GM12874 (cell line): ENCODE results near the gene STK17B.

Experiments used
- TF ChIP-seq, protein P1 (sequence below): IDR thresholded peaks from 2 replicates; pipeline ENCODE4 v1.5.1; 2011; ENCODE audit warnings: low read depth, mild to moderate bottlenecking, control low read depth, low read length, moderate library complexity; ENCODE audit not compliant: insufficient read depth

The STK17B gene

DNA sequence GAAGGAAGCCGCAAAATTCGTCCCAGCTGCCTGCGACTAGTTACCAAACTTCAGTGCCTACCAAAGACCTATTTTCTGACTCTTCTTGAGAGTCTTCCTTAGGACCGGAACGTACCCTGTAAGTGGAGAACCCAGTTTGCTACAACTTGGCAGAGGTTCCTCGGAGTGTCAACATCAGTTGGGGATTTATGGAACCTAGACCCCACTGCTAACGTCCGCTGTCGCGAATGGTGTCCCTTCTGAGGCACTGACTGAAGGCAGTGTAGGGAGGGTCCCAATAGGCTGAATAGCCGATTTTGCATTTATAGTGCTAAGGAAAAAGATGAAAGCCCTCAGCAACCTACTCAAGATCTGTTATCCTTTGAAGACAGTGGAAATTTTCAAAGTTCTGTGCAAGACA is 568 bp upstream of the STK17B start:
- TF ChIP-seq, protein P1, sequence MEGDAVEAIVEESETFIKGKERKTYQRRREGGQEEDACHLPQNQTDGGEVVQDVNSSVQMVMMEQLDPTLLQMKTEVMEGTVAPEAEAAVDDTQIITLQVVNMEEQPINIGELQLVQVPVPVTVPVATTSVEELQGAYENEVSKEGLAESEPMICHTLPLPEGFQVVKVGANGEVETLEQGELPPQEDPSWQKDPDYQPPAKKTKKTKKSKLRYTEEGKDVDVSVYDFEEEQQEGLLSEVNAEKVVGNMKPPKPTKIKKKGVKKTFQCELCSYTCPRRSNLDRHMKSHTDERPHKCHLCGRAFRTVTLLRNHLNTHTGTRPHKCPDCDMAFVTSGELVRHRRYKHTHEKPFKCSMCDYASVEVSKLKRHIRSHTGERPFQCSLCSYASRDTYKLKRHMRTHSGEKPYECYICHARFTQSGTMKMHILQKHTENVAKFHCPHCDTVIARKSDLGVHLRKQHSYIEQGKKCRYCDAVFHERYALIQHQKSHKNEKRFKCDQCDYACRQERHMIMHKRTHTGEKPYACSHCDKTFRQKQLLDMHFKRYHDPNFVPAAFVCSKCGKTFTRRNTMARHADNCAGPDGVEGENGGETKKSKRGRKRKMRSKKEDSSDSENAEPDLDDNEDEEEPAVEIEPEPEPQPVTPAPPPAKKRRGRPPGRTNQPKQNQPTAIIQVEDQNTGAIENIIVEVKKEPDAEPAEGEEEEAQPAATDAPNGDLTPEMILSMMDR = no peak

DNA sequence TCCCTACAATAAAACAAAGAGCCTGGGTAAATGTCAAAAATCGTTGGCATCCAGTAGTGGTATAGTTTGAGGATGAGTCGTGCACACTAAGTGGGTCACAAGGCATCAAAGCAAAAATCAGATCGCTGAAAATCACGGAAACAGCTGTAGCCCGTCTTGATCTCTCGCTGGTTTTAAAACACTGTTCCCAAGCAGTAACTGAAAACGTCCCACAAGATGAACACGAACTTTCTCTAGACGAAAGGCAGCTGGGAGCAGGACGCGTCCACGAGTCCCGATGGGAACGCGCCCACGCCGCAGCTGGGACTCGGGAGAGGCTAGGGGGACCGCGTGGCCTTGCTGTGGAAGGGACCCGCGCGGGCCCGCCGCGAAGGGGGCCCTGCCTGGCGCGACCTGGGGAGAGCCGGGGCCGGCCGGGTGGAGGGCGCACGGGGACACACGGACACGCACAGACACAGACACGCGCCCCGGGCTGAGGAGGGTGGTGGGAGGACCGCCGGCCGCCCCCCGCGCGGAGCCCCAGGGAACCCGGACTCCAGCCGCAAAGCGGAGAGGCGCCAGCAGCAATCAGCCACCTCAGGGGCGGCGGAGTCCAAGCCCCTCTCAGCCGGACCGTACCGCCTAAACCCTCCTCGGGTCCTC is 651 bp downstream of the STK17B start:
- TF ChIP-seq, protein P1 = no peak

DNA sequence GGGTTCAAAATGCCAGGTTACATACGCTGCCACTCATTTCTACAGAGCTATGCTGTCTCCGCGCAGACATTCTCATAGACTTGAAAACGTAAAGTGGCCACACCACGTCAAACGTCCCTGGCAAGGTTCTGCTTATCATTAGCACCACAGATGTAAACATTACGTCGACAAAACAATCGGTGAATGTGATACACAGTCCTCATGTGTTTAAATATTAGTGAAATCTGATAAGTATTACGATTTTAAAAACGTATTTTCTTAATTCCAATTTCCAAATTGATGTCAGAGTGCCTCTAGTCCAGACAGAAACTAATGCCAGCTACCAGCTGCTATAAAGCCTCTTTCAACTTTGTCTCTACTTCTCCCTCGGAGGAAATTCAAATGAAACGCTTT is 1.2 kb downstream of the STK17B start:
- TF ChIP-seq, protein P1 = no peak

DNA sequence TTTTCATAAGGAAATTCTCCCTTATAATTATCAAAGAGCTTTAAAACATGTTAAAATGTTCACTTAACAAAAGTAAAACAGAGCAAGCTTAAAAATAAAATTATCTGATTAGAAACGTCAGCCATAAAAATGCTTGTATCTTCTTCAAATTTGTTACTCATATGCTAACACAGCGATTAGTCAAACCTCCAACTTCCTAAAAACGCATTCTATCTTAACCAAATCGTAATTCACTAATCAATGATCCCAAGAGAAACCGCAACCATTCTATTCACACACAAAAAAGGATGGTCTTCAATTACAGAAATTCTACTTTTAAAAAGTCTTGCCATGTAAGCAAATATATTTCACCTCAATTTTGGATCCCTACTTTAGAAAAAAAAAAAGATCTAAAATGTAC is 1.9 kb downstream of the STK17B start:
- TF ChIP-seq, protein P1 = no peak

DNA sequence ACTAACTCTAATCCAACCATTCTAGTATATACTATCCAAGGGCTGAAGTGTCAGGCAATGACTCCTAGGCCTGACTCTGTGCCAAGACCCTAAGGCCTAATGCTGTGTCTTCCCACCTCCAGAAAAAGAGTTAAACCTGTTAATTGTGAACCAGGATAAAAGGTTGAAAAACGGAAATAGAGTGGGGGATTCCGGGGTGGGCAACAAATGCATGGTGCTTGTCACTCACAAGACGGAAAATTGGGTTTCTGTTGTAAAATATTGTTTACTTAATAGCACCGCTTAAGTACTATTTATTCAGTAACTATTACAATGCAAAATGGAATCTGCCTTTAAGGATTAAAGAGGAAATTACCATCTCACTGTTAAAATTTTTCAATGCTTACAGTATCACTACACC is 3.2 kb downstream of the STK17B start:
- TF ChIP-seq, protein P1 = no peak

DNA sequence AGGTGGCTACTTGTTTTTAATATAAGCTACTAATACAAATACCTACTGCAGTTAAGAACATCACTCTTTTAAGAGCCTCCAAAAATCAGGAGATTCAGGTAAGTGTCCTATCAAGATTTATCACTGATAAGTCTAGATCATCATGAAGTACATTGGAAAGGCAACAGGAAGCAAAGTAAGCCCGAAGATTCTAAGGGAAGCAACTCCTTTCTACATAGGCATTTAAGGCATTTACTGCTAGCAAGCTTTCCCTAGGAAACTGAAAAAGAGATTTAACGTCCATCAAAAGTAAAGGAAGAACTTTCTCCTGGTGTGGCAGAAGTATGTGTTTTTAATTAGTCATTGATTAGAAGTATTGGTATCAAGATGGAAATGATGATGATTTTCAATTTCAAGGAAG is 3.7 kb downstream of the STK17B start:
- TF ChIP-seq, protein P1 = no peak

DNA sequence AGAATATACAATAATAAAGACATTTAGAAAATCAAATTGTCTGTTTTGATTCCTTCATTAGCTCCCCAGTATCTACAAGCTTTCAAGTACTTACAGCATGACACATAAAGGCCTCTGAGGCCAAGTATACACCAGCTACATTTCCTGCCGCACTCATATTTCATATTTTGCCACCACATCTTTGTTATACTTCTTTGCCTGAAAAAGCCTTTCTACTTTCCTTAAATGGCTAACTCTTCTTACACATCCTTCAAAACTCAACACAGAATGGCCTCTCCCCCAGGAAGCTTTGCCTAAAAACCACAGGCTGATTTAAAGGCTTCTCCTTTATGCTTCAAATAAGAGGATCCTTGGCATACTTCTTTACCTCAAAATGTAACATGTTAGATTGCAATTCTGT is 4.5 kb downstream of the STK17B start:
- TF ChIP-seq, protein P1 = no peak
